HL-60 (cell line): Measurements from ENCODE around the gene PSMD4.

ENCODE experiments used
- DNase-seq, 2 experiments: peaks; one replicate each; pipeline ENCODE4 v3.0.0-alpha.2; 2010 to 2020; ENCODE audit warnings: low read depth in 1 of 2, low spot score in 1 of 2
- H3K27ac ChIP-seq: fragments of 250-450 bp; sonication (Bioruptor Pico); replicated peaks from 2 replicates; pipeline ENCODE4 v1.5.1; 2020; ENCODE audit warnings: mild to moderate bottlenecking, moderate library complexity
- H3K27me3 ChIP-seq: fragments of 250-450 bp; sonication (Bioruptor Pico); 2 replicates; pipeline ENCODE4 v1.5.1; 2021; ENCODE audit warnings: mild to moderate bottlenecking, moderate library complexity; ENCODE audit not compliant: insufficient read depth, poor library complexity, severe bottlenecking
- H3K4me3 ChIP-seq: replicated peaks from 2 replicates; pipeline ENCODE4 v1.5.1; 2011; ENCODE audit warnings: mild to moderate bottlenecking, control low read depth, low read length; ENCODE audit not compliant: insufficient read depth
- GABPA ChIP-seq: IDR thresholded peaks from 2 replicates; pipeline ENCODE4 v1.6.1; 2012; ENCODE audit warnings: low read depth
- POLR2AphosphoS5 ChIP-seq: IDR thresholded peaks from 2 replicates; pipeline ENCODE4 v1.6.1; 2012; ENCODE audit warnings: low read depth
- REST ChIP-seq: IDR thresholded peaks from 2 replicates; pipeline ENCODE4 v1.6.1; 2012; ENCODE audit warnings: low read depth; ENCODE audit not compliant: insufficient replicate concordance
- SPI1 ChIP-seq: IDR thresholded peaks from 2 replicates; pipeline ENCODE4 v1.6.1; 2012; ENCODE audit warnings: low read depth, mild to moderate bottlenecking, borderline replicate concordance
- TF ChIP-seq, protein P1 (sequence below): IDR thresholded peaks from one replicate; pipeline ENCODE4 v1.5.1; 2011; ENCODE audit warnings: low read length, control low read depth, inconsistent platforms; ENCODE audit not compliant: insufficient read depth

Gene PSMD4

DNA sequence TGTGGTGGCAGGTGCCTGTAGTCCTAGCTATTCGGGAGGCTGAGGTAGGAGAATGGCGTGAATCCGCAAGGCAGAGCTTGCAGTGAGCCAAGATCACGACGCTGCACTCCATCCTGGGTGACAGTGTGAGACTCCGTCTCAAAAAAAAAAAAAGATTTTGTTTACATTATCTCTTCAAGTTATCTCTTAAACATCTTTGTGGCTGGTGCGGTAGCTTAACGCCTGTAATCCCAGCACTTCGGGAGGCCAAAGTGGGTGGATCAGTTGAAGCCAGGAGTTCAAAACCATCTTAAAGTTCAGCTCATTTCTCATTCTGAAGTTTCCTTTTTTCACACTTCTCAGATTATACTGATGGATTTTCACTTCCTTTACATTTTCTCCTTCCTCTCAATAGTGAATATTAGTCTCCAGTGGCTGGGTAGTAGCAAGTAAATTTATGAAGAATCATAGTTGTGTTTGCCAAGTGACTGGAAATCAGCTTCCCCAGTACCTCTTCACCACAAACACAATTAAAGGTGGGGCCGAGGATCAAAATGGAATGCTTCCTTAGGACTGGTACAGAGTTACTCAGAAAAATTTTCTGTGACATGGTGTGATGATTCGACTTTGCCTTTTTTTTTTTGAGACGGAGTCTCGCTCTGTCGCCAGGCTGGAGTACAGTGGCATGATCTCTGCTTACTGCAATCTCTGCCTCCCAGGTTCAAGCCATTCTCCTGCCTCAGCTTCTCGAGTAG, 42.4 kb upstream of the PSMD4 start:
- Histone ChIP-seq H3K27me3 (no peaks in the 10 kb centered on the region), H3K27ac (no peak overlapping the region), H3K4me3 (no peak overlapping the region)
- TF ChIP-seq, protein P1, sequence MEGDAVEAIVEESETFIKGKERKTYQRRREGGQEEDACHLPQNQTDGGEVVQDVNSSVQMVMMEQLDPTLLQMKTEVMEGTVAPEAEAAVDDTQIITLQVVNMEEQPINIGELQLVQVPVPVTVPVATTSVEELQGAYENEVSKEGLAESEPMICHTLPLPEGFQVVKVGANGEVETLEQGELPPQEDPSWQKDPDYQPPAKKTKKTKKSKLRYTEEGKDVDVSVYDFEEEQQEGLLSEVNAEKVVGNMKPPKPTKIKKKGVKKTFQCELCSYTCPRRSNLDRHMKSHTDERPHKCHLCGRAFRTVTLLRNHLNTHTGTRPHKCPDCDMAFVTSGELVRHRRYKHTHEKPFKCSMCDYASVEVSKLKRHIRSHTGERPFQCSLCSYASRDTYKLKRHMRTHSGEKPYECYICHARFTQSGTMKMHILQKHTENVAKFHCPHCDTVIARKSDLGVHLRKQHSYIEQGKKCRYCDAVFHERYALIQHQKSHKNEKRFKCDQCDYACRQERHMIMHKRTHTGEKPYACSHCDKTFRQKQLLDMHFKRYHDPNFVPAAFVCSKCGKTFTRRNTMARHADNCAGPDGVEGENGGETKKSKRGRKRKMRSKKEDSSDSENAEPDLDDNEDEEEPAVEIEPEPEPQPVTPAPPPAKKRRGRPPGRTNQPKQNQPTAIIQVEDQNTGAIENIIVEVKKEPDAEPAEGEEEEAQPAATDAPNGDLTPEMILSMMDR, result no peak
- TF ChIP-seq GABPA, result no peak
- TF ChIP-seq SPI1, result no peak
- no peak for TF ChIP-seq POLR2AphosphoS5
- no peak for TF ChIP-seq REST
- DNase-seq, result no peak

DNA sequence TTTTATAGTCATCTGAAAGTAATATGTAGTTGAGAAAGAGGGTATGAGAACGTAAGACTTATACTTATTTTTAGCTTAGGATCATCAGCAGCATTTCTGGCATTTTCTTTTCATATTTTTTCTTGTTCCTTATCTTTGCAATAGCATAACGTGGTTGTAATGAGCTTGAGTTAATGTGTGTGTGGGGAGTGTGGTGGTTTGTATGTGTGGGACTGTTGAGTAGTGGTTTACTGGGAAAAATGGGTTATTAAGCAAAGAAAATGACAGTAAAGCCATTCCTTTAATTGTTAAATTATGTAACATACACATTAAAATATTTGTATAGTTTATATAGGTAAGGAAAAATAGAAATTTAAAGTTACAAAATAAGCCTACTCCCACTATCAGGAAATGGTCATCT, 41.0 kb upstream of the PSMD4 start:
- DNase-seq, result no peak
- Histone ChIP-seq H3K4me3 (no peak overlapping the region), H3K27ac (no peak overlapping the region), H3K27me3 (no peaks in the 10 kb centered on the region)
- TF ChIP-seq REST, result no peak
- TF ChIP-seq SPI1, result no peak
- no peak for TF ChIP-seq POLR2AphosphoS5
- no peak for TF ChIP-seq GABPA
- TF ChIP-seq, protein P1, result no peak

GRCh38 chr1:151221616-151222015, 32.9 kb upstream of the PSMD4 start:
- Histone ChIP-seq H3K27me3 (no peaks in the 10 kb centered on the region), H3K27ac (no peak overlapping the region), H3K4me3 (no peak overlapping the region)
- TF ChIP-seq POLR2AphosphoS5 (no peak), REST (no peak), GABPA (no peak), SPI1 (no peak)
- TF ChIP-seq, protein P1, result no peak
- no peak for DNase-seq
